ENCODE data around the gene ANKRD44. TPM values are rescaled to one million over a fixed set of nuclear protein-coding genes. Genes with fewer than 3 reads are reported as not detected.

The ANKRD44 gene
- total RNA-seq, 1 donor from 2014 or later, result 4.3 TPM

DNA sequence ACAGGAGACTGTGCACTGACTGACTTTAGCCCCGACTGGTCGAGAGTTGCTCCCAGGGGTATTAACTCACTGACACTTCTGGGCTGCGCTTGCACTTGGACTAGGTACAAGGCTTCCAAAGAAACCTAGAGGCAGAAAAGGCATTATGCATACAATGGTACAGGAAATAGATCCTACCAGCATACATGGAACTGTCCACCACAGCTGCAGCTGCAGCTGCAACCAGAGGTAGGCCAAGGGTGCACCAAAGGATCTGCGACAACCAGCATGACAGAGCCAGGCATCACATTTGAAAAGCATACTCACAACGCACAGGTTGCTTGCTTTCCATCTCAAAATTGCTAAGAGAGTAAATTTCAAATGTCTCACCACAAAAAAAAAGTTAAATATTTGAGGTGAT is 361.5 kb downstream of the ANKRD44 start:
- H3K4me3 ChIP-seq (ENCODE audit: low read depth, low read length), result no peak overlapping the region
- no peak for DNase-seq (ENCODE audit: low read depth)
- no peaks in the 10 kb centered on the region for H3K27me3 ChIP-seq (ENCODE audit: control insufficient read depth, insufficient read depth, low read length)
- no peaks in the 10 kb centered on the region for H3K36me3 ChIP-seq (ENCODE audit: control insufficient read depth, insufficient read depth, low read length)
- no peak for TF ChIP-seq CTCF (IDR thresholded peaks at IDR 0.05; ENCODE audit: insufficient read depth, low read length, poor library complexity, severe bottlenecking)

DNA sequence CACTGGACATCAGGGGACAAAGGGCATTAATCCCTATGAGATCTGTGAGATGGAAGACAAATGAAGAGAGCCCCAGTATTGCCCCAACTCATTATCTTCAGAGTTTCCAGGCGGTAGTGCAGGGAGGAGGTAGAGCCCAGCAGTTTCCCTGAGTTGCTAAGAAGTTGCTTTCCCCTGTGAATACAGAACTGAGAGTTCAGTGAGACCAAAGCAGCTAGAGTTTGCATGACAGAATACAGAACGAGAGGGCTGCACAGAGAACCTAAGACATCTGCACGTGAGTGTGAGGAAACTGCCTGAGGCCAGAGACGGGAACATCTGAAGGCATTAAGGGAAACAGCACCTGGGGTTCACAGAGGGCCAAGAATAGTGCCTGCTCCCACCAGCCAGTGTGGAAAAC is 366.0 kb downstream of the ANKRD44 start:
- Histone ChIP-seq H3K36me3 (ENCODE audit: control insufficient read depth, insufficient read depth, low read length) (no peaks in the 10 kb centered on the region), H3K4me3 (ENCODE audit: low read depth, low read length) (no peak overlapping the region), H3K27me3 (ENCODE audit: control insufficient read depth, insufficient read depth, low read length) (no peaks in the 10 kb centered on the region)
- no peak for TF ChIP-seq CTCF (IDR thresholded peaks at IDR 0.05; ENCODE audit: insufficient read depth, low read length, poor library complexity, severe bottlenecking)
- DNase-seq (ENCODE audit: low read depth), result no peak

DNA sequence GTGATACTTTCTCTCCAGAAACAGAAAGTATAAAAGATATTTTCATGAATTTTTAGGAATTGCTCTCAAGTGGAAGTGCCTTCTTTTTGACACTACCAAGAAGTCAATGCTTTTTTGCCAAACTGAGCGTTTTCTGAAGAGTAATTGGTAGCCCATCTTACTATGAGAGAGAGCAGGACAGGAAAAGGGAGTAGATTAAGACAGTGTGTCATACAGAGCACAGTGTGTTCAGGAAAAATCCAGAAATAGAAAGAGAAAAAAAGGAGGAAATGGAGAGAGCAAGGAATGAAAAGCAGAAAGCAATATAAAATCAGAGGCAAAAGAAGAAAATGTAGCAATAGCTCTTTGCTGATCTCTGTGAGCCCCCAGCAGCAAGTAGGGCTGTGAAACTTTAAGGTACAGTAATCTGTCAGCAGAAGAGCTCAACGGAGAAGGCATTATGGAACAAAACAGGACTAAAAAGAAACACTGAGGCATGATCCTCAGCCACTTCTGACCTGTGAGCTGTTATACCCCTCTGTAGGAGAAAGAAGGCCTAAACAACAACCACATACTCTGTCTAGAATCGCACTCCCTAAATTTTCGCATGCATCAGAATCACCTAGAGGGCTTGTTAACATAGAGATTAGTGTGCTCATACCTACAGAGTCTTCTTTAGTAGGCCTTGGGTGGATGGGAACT is 369.0 kb downstream of the ANKRD44 start:
- DNase-seq (ENCODE audit: low read depth), result no peak
- no peak for TF ChIP-seq CTCF (IDR thresholded peaks at IDR 0.05; ENCODE audit: insufficient read depth, low read length, poor library complexity, severe bottlenecking)
- Histone ChIP-seq H3K36me3 (ENCODE audit: control insufficient read depth, insufficient read depth, low read length) (no peaks in the 10 kb centered on the region), H3K27me3 (ENCODE audit: control insufficient read depth, insufficient read depth, low read length) (no peaks in the 10 kb centered on the region), H3K4me3 (ENCODE audit: low read depth, low read length) (no peak overlapping the region)

DNA sequence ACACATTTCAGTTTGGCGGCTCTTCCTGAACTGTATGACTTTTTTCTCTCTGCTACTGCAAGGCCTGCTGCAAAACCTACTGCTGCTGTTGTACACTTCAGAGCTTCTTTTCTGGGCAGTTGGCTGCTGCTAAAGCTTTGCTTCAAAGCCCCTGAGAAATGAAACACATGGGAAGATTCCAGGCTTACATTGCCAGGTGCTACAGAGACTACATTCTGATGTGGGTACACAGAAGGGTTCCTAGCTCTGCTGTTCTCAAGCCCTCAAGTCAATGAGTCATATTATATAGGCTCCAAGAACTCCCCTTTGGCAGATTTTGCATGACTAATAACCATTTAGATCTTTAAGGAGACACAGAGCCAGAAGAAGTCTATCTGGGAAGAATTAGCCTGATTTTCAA is 371.2 kb downstream of the ANKRD44 start:
- H3K4me3 ChIP-seq (ENCODE audit: low read depth, low read length), result no peak overlapping the region
- no peak for DNase-seq (ENCODE audit: low read depth)
- H3K36me3 ChIP-seq (ENCODE audit: control insufficient read depth, insufficient read depth, low read length), result no peaks in the 10 kb centered on the region
- no peaks in the 10 kb centered on the region for H3K27me3 ChIP-seq (ENCODE audit: control insufficient read depth, insufficient read depth, low read length)
- TF ChIP-seq CTCF (IDR thresholded peaks at IDR 0.05; ENCODE audit: insufficient read depth, low read length, poor library complexity, severe bottlenecking), result no peak

Other genes starting within 250 kb of the ANKRD44 start
- gene SF3B1, start 124.2 kb upstream of the ANKRD44 start, total RNA-seq, result 141 and 148 TPM in 2 replicates
- 24.2 and 26.4 TPM in 2 replicates for gene COQ10B, start 142.8 kb upstream of the ANKRD44 start, total RNA-seq
- 204 and 237 TPM in 2 replicates for gene HSPD1, start 189.1 kb upstream of the ANKRD44 start, total RNA-seq
- 91.7 and 96.5 TPM in 2 replicates for gene HSPE1, start 189.6 kb upstream of the ANKRD44 start, total RNA-seq
- gene MOB4, start 205.3 kb upstream of the ANKRD44 start, total RNA-seq, result 37.1 and 55.4 TPM in 2 replicates

Data from kidney epithelial cell (primary cell).